HepG2 (cell line): ENCODE data around the gene PDZD4. TPM values are rescaled to one million over a fixed set of nuclear protein-coding genes. Genes with fewer than 3 reads are reported as not detected.
A peak's percentile ranks its signal among the peaks of the same experiment; 100 is the strongest.

Experiments used
- ATAC-seq: fragments of 200-7000 bp; cut with Tn5 transposase; 3 replicates; pipeline ENCODE4 v1.9.1; 2020; ENCODE audit warnings: mild to moderate bottlenecking, moderate library complexity
- BruUV-seq: library from RNA; stranded (reverse); fragments of 400-500 nt; replicated peaks from 2 replicates; lab custom pipeline; 2021; lab: Mats Ljungman, UMichigan
- CTCF ChIA-PET: fragments of 300-600 bp; formaldehyde crosslinking; extraction: SDS; loops from one replicate; lab custom pipeline; 2021; ENCODE audit warnings: low total read pairs, inconsistent platforms, low intra/inter-chr PET ratio; lab: Yijun Ruan, JAX
- POLR2A ChIA-PET: fragments of 350-600 bp; sonication (Branson Sonifier 250); formaldehyde crosslinking; loops from one replicate; lab custom pipeline; 2020; ENCODE audit warnings: antibody characterized with exemption, inconsistent platforms; lab: Yijun Ruan, JAX
- DNase-seq: peaks from one replicate; pipeline ENCODE4 v3.0.0-alpha.2; 2015; ENCODE audit warnings: low spot score
- FAIRE-seq: peaks from 3 replicates; lab custom pipeline; 2011; peaks lifted over from hg19 to GRCh38; lab: Jason Lieb, UNC
- H2AFZ ChIP-seq: one replicate; pipeline ENCODE4 v1.6.1; 2011; ENCODE audit warnings: low read length, inconsistent platforms
- H3K27ac ChIP-seq: fragments of 300-600 bp; 3 replicates; pipeline ENCODE4 v1.8.0; 2011; ENCODE audit warnings: mixed run types, mild to moderate bottlenecking, mixed read lengths, low read length, inconsistent platforms; ENCODE audit not compliant: insufficient read depth; ENCODE audit errors: extremely low read length
- H3K27me3 ChIP-seq, 2 experiments: fragments of 200-600 bp in 1 of 2; 2 replicates in 1 of 2; 3 replicates in 1 of 2; pipeline versions ENCODE4 v1.6.0 to v1.8.0; 2011; ENCODE audit warnings: low read length in 2 of 2, mild to moderate bottlenecking in 2 of 2, moderate library complexity in 2 of 2, inconsistent platforms in 1 of 2; ENCODE audit not compliant: insufficient read depth in 2 of 2, control insufficient read depth in 1 of 2
- H3K36me3 ChIP-seq, 2 experiments: fragments of 200-600 bp in 1 of 2; replicated peaks in 1 of 2; 2 replicates in 1 of 2; 3 replicates in 1 of 2; pipeline versions ENCODE4 v1.5.1 to v1.8.0; 2011; ENCODE audit warnings: low read length in 2 of 2, inconsistent platforms in 1 of 2; ENCODE audit not compliant: insufficient read depth in 2 of 2, control insufficient read depth in 1 of 2
- H3K4me1 ChIP-seq: 2 replicates; pipeline ENCODE4 v1.5.1; 2012; ENCODE audit warnings: low read length, inconsistent platforms; ENCODE audit not compliant: insufficient read depth
- H3K4me2 ChIP-seq: 2 replicates; pipeline ENCODE4 v1.6.0; 2011; ENCODE audit warnings: low read depth, low read length, inconsistent platforms
- H3K4me3 ChIP-seq, 3 experiments: fragments of 200-600 bp in 1 of 3; sonication (generic), shearing (Covaris generic) in 1 of 3; replicated peaks in 1 of 3; 2 replicates each; pipeline ENCODE4 v1.5.1; 2011 to 2016; ENCODE audit warnings: low read length in 3 of 3, inconsistent platforms in 2 of 3, low read depth in 2 of 3, mild to moderate bottlenecking in 2 of 3, control low read depth in 1 of 3, mixed read lengths in 1 of 3; ENCODE audit not compliant: insufficient read depth in 1 of 3
- H3K79me2 ChIP-seq: one replicate; pipeline ENCODE4 v1.6.1; 2011; ENCODE audit warnings: low read length, inconsistent platforms; ENCODE audit not compliant: insufficient read depth
- H3K9ac ChIP-seq: 2 replicates; pipeline ENCODE4 v1.6.0; 2011; ENCODE audit warnings: mild to moderate bottlenecking, low read depth, low read length, inconsistent platforms; ENCODE audit not compliant: insufficient read depth
- H3K9me3 ChIP-seq: 2 replicates; pipeline ENCODE4 v1.5.1; 2012; ENCODE audit warnings: mild to moderate bottlenecking, low read length
- H4K20me1 ChIP-seq: 2 replicates; pipeline ENCODE4 v1.6.0; 2011; ENCODE audit warnings: inconsistent platforms, mild to moderate bottlenecking, low read length, moderate library complexity; ENCODE audit not compliant: insufficient read depth
- GZF1 ChIP-seq: sonication (generic); formaldehyde crosslinking; IDR thresholded peaks from 2 replicates; pipeline ENCODE4 v1.5.1; 2020; ENCODE audit warnings: mild to moderate bottlenecking, missing genetic modification reagents
- NAIF1 ChIP-seq: sonication (generic); formaldehyde crosslinking; IDR thresholded peaks from 2 replicates; pipeline ENCODE4 v1.5.0; 2020; ENCODE audit warnings: mild to moderate bottlenecking, missing genetic modification reagents, borderline replicate concordance
- ZNF333 ChIP-seq: sonication (generic); formaldehyde crosslinking; IDR thresholded peaks from 2 replicates; pipeline ENCODE4 v1.4.0; 2020; ENCODE audit warnings: mild to moderate bottlenecking, missing genetic modification reagents, borderline replicate concordance
- WGBS: methylation state at CpG from one replicate; pipeline ENCODE4 v1.1.6; 2017; ENCODE audit warnings: low lambda C conversion rate; 5-methylcytosine and 5-hydroxymethylcytosine counted together
- in situ Hi-C: cut with HindIII; loops from 2 replicates; pipeline ENCODE4 v1.10.0; 2017; ENCODE audit warnings: low pct_unique_long_range_greater_than_20kb; ENCODE audit not compliant: extremely low pct_ligation_motif_present
- intact Hi-C: fragments of 100-400 bp; cut with micrococcal nuclease; formaldehyde crosslinking; loops from one replicate; pipeline ENCODE4 v1.10.0; 2022; ENCODE audit not compliant: unreplicated experiment
- polyA plus RNA-seq, 8 experiments: library from polyadenylated mRNA; depleted of rRNA in 3 of 8; stranded (reverse) in 7 of 8; unstranded in 1 of 8; fragments of >200 nt; fragmentation: Illumina TruSeq in 4 of 8; extraction: Trizol in 4 of 8; gene quantifications; 2 replicates each; pipeline versions ENCODE4 v1.2.1 to v1.2.3, GENCODE V29; 2011 to 2016; ENCODE audit warnings: low read depth in 4 of 8, missing spikeins in 1 of 8, mixed read lengths in 1 of 8; ENCODE audit not compliant: insufficient read depth in 1 of 8
- total RNA-seq, 5 experiments: library from RNA; depleted of rRNA; stranded (reverse); fragments of >200 nt; fragmentation: Illumina TruSeq; extraction: Trizol; gene quantifications; 2 replicates each; pipeline ENCODE4 v1.2.3, GENCODE V29; 2016; ENCODE audit warnings: low read depth in 1 of 5
- TF ChIP-seq, protein P1 (sequence below): sonication (generic); formaldehyde crosslinking; IDR thresholded peaks from 2 replicates; pipeline ENCODE4 v1.4.0; 2020; ENCODE audit warnings: missing genetic modification reagents
- TF ChIP-seq, protein P2 (sequence below), 2 experiments: IDR thresholded peaks; 2 replicates each; pipeline ENCODE4 v1.6.1; 2011 to 2012; ENCODE audit warnings: low read length in 2 of 2, borderline replicate concordance in 1 of 2, low read depth in 1 of 2, mild to moderate bottlenecking in 1 of 2, moderate library complexity in 1 of 2

The PDZD4 gene
- total and polyA plus RNA-seq, 2 of the 13 experiments (the other 11 are each of a cell fraction or from before 2014, with no cell fraction given) = not detected

DNA sequence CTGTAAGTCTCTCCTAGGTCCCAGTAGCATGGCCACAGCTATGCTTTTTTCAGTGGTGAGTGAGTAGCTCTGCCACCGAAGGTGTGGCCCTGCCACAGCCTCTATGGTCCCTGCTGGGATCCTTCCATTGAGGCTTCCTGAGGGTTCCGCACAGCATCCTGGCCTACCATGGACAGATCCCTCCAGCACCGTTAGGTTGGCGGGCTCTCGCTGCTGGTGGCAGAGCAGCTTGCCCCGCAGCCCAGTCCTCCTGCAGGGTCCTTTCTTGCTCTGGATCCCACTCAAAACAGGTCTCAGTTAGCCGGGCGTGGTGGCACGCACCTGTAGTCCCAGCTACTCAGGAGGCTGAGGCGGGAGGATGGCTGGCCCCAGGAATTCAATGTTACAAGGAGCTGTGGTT lies 2.4 kb upstream of the PDZD4 start:
- H4K20me1 ChIP-seq = no peaks in the 10 kb centered on the region
- H3K4me2 ChIP-seq = no peak overlapping the region
- ATAC-seq (no peak; the same call in 2 of the 3 replicates), FAIRE-seq (no peak), DNase-seq (no peak)
- intact Hi-C loops = no loop called here
- in situ Hi-C loops = no loop called here
- TF ChIP-seq, protein P1, sequence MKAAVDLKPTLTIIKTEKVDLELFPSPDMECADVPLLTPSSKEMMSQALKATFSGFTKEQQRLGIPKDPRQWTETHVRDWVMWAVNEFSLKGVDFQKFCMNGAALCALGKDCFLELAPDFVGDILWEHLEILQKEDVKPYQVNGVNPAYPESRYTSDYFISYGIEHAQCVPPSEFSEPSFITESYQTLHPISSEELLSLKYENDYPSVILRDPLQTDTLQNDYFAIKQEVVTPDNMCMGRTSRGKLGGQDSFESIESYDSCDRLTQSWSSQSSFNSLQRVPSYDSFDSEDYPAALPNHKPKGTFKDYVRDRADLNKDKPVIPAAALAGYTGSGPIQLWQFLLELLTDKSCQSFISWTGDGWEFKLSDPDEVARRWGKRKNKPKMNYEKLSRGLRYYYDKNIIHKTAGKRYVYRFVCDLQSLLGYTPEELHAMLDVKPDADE (CRISPR knock-in tag) = no peak
- TF ChIP-seq NAIF1 (CRISPR knock-in tag) (no peak), ZNF333 (CRISPR knock-in tag) (no peak), GZF1 (CRISPR knock-in tag) (no peak)
- TF ChIP-seq, protein P2, sequence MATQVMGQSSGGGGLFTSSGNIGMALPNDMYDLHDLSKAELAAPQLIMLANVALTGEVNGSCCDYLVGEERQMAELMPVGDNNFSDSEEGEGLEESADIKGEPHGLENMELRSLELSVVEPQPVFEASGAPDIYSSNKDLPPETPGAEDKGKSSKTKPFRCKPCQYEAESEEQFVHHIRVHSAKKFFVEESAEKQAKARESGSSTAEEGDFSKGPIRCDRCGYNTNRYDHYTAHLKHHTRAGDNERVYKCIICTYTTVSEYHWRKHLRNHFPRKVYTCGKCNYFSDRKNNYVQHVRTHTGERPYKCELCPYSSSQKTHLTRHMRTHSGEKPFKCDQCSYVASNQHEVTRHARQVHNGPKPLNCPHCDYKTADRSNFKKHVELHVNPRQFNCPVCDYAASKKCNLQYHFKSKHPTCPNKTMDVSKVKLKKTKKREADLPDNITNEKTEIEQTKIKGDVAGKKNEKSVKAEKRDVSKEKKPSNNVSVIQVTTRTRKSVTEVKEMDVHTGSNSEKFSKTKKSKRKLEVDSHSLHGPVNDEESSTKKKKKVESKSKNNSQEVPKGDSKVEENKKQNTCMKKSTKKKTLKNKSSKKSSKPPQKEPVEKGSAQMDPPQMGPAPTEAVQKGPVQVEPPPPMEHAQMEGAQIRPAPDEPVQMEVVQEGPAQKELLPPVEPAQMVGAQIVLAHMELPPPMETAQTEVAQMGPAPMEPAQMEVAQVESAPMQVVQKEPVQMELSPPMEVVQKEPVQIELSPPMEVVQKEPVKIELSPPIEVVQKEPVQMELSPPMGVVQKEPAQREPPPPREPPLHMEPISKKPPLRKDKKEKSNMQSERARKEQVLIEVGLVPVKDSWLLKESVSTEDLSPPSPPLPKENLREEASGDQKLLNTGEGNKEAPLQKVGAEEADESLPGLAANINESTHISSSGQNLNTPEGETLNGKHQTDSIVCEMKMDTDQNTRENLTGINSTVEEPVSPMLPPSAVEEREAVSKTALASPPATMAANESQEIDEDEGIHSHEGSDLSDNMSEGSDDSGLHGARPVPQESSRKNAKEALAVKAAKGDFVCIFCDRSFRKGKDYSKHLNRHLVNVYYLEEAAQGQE (IDR thresholded peaks at IDR 0.05; ENCODE audit: borderline replicate concordance in 1 of 2, low read depth in 1 of 2, low read length in 2 of 2) = peak; percentile 52 to 86
- ChIA-PET POLR2A (no interaction called here), CTCF (no interaction called here)
- no TSS peak for BruUV-seq
- H3K9ac ChIP-seq = no peak overlapping the region
- H3K36me3 ChIP-seq = no peaks in the 10 kb centered on the region
- no peaks in the 10 kb centered on the region for H3K79me2 ChIP-seq
- H3K27me3 ChIP-seq = peaks cover 4 to 26% of the 10 kb centered on the region in 2 experiments; a peak in 3 of 5 replicates
- H3K9me3 ChIP-seq = no peaks in the 10 kb centered on the region
- no peak overlapping the region for H3K27ac ChIP-seq
- H3K4me1 ChIP-seq = no peaks in the 10 kb centered on the region
- H3K4me3 ChIP-seq = no peak overlapping the region
- 90% methylated on average over 2 of the region's 10 CpGs for WGBS
- no peak overlapping the region for H2AFZ ChIP-seq
